ENCODE data around the gene KCNMA1. TPM values are rescaled to one million over a fixed set of nuclear protein-coding genes. Genes with fewer than 3 reads are reported as not detected.

The KCNMA1 gene
- total and polyA plus RNA-seq, 9 of the 15 experiments (the other 6 are each of a cell fraction or from before 2014, with no cell fraction given), result 0.01 to 0.95 (median 0.15) TPM; not detected in 4

- no peak for TF ChIP-seq ILF3 (IDR thresholded peaks at IDR 0.05; ENCODE audit: borderline replicate concordance)
Measured at GRCh38 chr10:77494756-77495541, 142.7 kb downstream of the KCNMA1 start (continued).

- H3K27ac ChIP-seq (ENCODE audit: extremely low read depth, low read depth, low read length), result no peak overlapping the region
- intact Hi-C loops (cut with micrococcal nuclease), result loop anchor here (10.0 kb wide), 1 partner anchor 150 kb away; no protein-coding TSS in a partner anchor
- no peak for TF ChIP-seq ZNF212 (CRISPR knock-in tag; IDR thresholded peaks at IDR 0.05)
- TF ChIP-seq ZBTB34 (CRISPR knock-in tag; IDR thresholded peaks at IDR 0.05), result no peak
- TF ChIP-seq ZNF146 (CRISPR knock-in tag; IDR thresholded peaks at IDR 0.05; ENCODE audit: unreplicated experiment), result no peak
- peak in 2 of 3 experiments; percentile 31 to 42; a peak in 2 of 6 replicates for TF ChIP-seq CTCF (IDR thresholded peaks at IDR 0.05 in 2 of 3, conservative IDR thresholded peaks at IDR 0.05 in 1 of 3; ENCODE audit: insufficient read depth in 2 of 3, low read depth in 1 of 3, low read length in 3 of 3)
- peak; percentile 35; the same call in 1 of the 2 replicates for TF ChIP-seq REST (IDR thresholded peaks at IDR 0.05; ENCODE audit: borderline replicate concordance)
- TF ChIP-seq REST (CRISPR knock-in tag; IDR thresholded peaks at IDR 0.05; ENCODE audit: low read depth), result no peak
Measured at GRCh38 chr10:77494327-77494726, 143.3 kb downstream of the KCNMA1 start.

More at GRCh38 chr10:77494327-77494726, 143.3 kb downstream of the KCNMA1 start:
- ChIA-PET POLR2A (no interaction called here), CTCF (ENCODE audit: low intra/inter-chr PET ratio) (interaction anchor here (0.6 to 2.2 kb wide), 2 partner anchors 148 to 342 kb away, joined by 3 to 7 read pairs; no protein-coding TSS in a partner anchor)
- Histone ChIP-seq H4K20me1 (replicated peaks; ENCODE audit: control insufficient read depth, insufficient read depth, low read length) (peaks cover 7% of the 10 kb centered on the region; the same call in 1 of the 2 replicates), H3K9ac (ENCODE audit: insufficient read depth in 1 of 2, low read depth in 2 of 2, low read length in 2 of 2) (no peak overlapping the region), H3K9me1 (ENCODE audit: control insufficient read depth, insufficient read depth, low read length) (no peaks in the 10 kb centered on the region), H3K9me3 (replicated peaks; ENCODE audit: control insufficient read depth, insufficient read depth, low read depth, low read length) (no peaks in the 10 kb centered on the region), H3K4me2 (ENCODE audit: insufficient read depth, low read length) (no peak overlapping the region), H3K4me3 (no peak overlapping the region), H3K79me2 (ENCODE audit: control insufficient read depth, insufficient read depth, low read length) (no peaks in the 10 kb centered on the region), H2AFZ (ENCODE audit: low read depth, low read length) (no peak overlapping the region), H3K36me3 (ENCODE audit: control insufficient read depth, insufficient read depth, low read length) (no peaks in the 10 kb centered on the region), H3K27me3 (ENCODE audit: control insufficient read depth in 2 of 2, insufficient read depth in 2 of 2, low read length in 2 of 2) (peaks cover 4 to 17% of the 10 kb centered on the region in 2 experiments; a peak in 2 of 5 replicates), H3K4me1 (replicated peaks in 1 of 2; ENCODE audit: control insufficient read depth in 2 of 2, insufficient read depth in 2 of 2, low read length in 2 of 2) (no peaks in the 10 kb centered on the region)
- DNase-seq (ENCODE audit: extremely low read depth in 1 of 4, low spot score in 3 of 4) (peak in 1 of 4 experiments; percentile 11), FAIRE-seq (no peak), ATAC-seq (peak; percentile 51)
- BruUV-seq (replicated peaks), result no TSS peak
- in situ Hi-C loops (cut with MboI), result no loop called here
- WGBS (ENCODE audit: insufficient coverage, low coverage, missing lambda C conversion rate), result 0% methylated on average over 6 of the region's 6 CpGs
